ENCODE results near the gene C11orf97. TPM values are rescaled to one million over a fixed set of nuclear protein-coding genes. Genes with fewer than 3 reads are reported as not detected.
"Not testable (repeated sequence)": the region's sequence is repeated elsewhere in the genome, so short reads cannot be mapped to it uniquely, and the experiment has no call there.

C11orf97 gene
- total RNA-seq, 1 experiment from 2014 or later = not detected

GRCh38 chr11:94555752-94556329 lies 43.6 kb downstream of the C11orf97 start:
- H3K4me3 ChIP-seq (ENCODE audit: low read depth in 2 of 2, low read length in 2 of 2); H3K27me3 ChIP-seq (ENCODE audit: control insufficient read depth, insufficient read depth, low read length); H3K9me3 ChIP-seq (ENCODE audit: control insufficient read depth, insufficient read depth, low read depth, low read length); in situ Hi-C loops (cut with HindIII; ENCODE audit: low pct_unique_long_range_greater_than_20kb, low sequenced_read_pairs); ATAC-seq; DNase-seq (ENCODE audit: low read depth, low spot score); CTCF ChIA-PET; BruUV-seq (replicated peaks); intact Hi-C loops (cut with micrococcal nuclease; ENCODE audit: unreplicated experiment); H3K36me3 ChIP-seq (ENCODE audit: control insufficient read depth, insufficient read depth, low read length); H3K27ac ChIP-seq (ENCODE audit: low read length); H3K4me1 ChIP-seq (ENCODE audit: control insufficient read depth, insufficient read depth, low read length): not testable (repeated sequence)
- POLR2A ChIA-PET = interaction anchor here (0.7 kb wide), 1 partner anchor 11 kb away, joined by 4 read pairs; no protein-coding TSS in a partner anchor

GRCh38 chr11:94557421-94557820 lies 45.2 kb downstream of the C11orf97 start:
- ATAC-seq = no peak
- TF ChIP-seq TCF7L2 (IDR thresholded peaks at IDR 0.05; ENCODE audit: low read depth, low read length) = no peak
- TF ChIP-seq CTCF (IDR thresholded peaks at IDR 0.05) = no peak
- TF ChIP-seq SIN3A (IDR thresholded peaks at IDR 0.05; ENCODE audit: borderline replicate concordance, insufficient read depth, low read depth, low read length) = no peak
- TF ChIP-seq REST (IDR thresholded peaks at IDR 0.05; ENCODE audit: insufficient read depth in 1 of 2, low read depth in 2 of 2, low read length in 1 of 2) = no peak
- BruUV-seq (replicated peaks) = no TSS peak
- intact Hi-C loops (cut with micrococcal nuclease; ENCODE audit: unreplicated experiment) = no loop called here
- ChIA-PET POLR2A (no interaction called here), CTCF (no interaction called here)
- DNase-seq (ENCODE audit: low read depth, low spot score) = no peak
- H3K36me3 ChIP-seq (ENCODE audit: control insufficient read depth, insufficient read depth, low read length) = no peaks in the 10 kb centered on the region
- H3K4me3 ChIP-seq (ENCODE audit: low read depth in 2 of 2, low read length in 2 of 2) = no peak overlapping the region
- no peaks in the 10 kb centered on the region for H3K27me3 ChIP-seq (ENCODE audit: control insufficient read depth, insufficient read depth, low read length)
- no peaks in the 10 kb centered on the region for H3K9me3 ChIP-seq (ENCODE audit: control insufficient read depth, insufficient read depth, low read depth, low read length)
- in situ Hi-C loops (cut with HindIII; ENCODE audit: low pct_unique_long_range_greater_than_20kb, low sequenced_read_pairs) = no loop called here
- no peak overlapping the region for H3K27ac ChIP-seq (ENCODE audit: low read length)
- no peaks in the 10 kb centered on the region for H3K4me1 ChIP-seq (ENCODE audit: control insufficient read depth, insufficient read depth, low read length)

- no TSS peak for BruUV-seq (replicated peaks)
- Histone ChIP-seq H3K4me3 (ENCODE audit: low read depth in 2 of 2, low read length in 2 of 2) (no peak overlapping the region), H3K36me3 (ENCODE audit: control insufficient read depth, insufficient read depth, low read length) (no peaks in the 10 kb centered on the region), H3K27me3 (ENCODE audit: control insufficient read depth, insufficient read depth, low read length) (no peaks in the 10 kb centered on the region), H3K27ac (ENCODE audit: low read length) (no peak overlapping the region), H3K4me1 (ENCODE audit: control insufficient read depth, insufficient read depth, low read length) (no peaks in the 10 kb centered on the region; the same call in 1 of the 2 replicates), H3K9me3 (ENCODE audit: control insufficient read depth, insufficient read depth, low read depth, low read length) (no peaks in the 10 kb centered on the region)
- intact Hi-C loops (cut with micrococcal nuclease; ENCODE audit: unreplicated experiment) (no loop called here), in situ Hi-C loops (cut with HindIII; ENCODE audit: low pct_unique_long_range_greater_than_20kb, low sequenced_read_pairs) (no loop called here)
- TF ChIP-seq TCF7L2 (IDR thresholded peaks at IDR 0.05; ENCODE audit: low read depth, low read length) (no peak), SIN3A (IDR thresholded peaks at IDR 0.05; ENCODE audit: borderline replicate concordance, insufficient read depth, low read depth, low read length) (no peak)
- ChIA-PET CTCF (no interaction called here), POLR2A (no interaction called here)
- DNase-seq (ENCODE audit: low read depth, low spot score) (no peak), ATAC-seq (no peak)
These were observed 45.7 kb downstream of the C11orf97 start for GRCh38 chr11:94557992-94558391.
